Activated CD4-positive, alpha-beta T cell treated with anti-CD3 and anti-CD28 coated beads, Interleukin-2, amount 10 ng/mL, durations not matched to agents 24 days and 14 days (primary cell): ENCODE measurements around the gene GPR151. TPM values are rescaled to one million over a fixed set of nuclear protein-coding genes. Genes with fewer than 3 reads are reported as not detected.

Experiments
- DNase-seq: peaks from one replicate; pipeline ENCODE4 v3.0.0; 2022
- H3K27ac Mint-ChIP-seq: one replicate; pipeline ENCODE4 v1.8.0; 2022; ENCODE audit warnings: mild to moderate bottlenecking, mixed read lengths
- H3K27me3 Mint-ChIP-seq: one replicate; pipeline ENCODE4 v1.8.0; 2022; ENCODE audit warnings: mixed read lengths
- H3K36me3 Mint-ChIP-seq: one replicate; pipeline ENCODE4 v1.8.0; 2022; ENCODE audit warnings: low read depth, mild to moderate bottlenecking, mixed read lengths
- H3K4me1 Mint-ChIP-seq: one replicate; pipeline ENCODE4 v1.8.0; 2021; ENCODE audit warnings: mixed read lengths
- H3K4me3 Mint-ChIP-seq: one replicate; pipeline ENCODE4 v1.8.0; 2022; ENCODE audit warnings: mild to moderate bottlenecking, moderate library complexity, mixed read lengths
- H3K9me3 Mint-ChIP-seq: one replicate; pipeline ENCODE4 v1.8.0; 2021; ENCODE audit warnings: mixed read lengths
- intact Hi-C: fragments of 100-400 bp; cut with micrococcal nuclease; formaldehyde crosslinking; loops from one replicate; pipeline ENCODE4 v1.15.1; 2023
- total RNA-seq: library from RNA; stranded (reverse); gene quantifications from 2 replicates; pipeline ENCODE4 v1.2.3, GENCODE V29; 2022

GPR151 gene
- total RNA-seq, 1 donor from 2014 or later = not detected

DNA sequence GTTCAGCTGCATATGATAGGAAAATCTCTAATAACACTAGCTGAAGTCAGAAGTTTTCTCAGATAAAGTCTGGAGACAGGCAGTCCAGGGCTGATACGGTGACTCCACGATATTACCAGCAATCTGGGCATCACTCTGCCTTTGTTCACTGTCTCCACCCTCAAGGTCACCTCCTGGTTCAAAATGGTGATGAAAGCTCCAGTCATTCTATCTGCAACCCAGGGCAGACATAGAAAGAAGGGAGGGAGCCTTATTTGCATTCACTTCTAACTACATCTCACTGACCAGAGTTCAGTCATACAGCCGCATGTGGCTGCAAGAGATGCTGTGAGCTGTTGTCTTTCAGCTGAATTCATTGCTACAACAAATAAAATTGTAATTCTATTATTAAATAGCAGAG, 22.4 kb upstream of the GPR151 start:
- H3K36me3 Mint-ChIP-seq = no peaks in the 10 kb centered on the region
- intact Hi-C loops = loop anchor here (10.0 kb wide), 1 partner anchor 126 kb away; no protein-coding TSS in a partner anchor

GRCh38 chr5:146533882-146534281, 17.9 kb upstream of the GPR151 start:
- Mint-ChIP-seq H3K27me3 (peaks cover 2% of the 10 kb centered on the region), H3K27ac (no peak overlapping the region), H3K36me3 (no peaks in the 10 kb centered on the region), H3K4me1 (peaks cover 4% of the 10 kb centered on the region), H3K4me3 (no peak overlapping the region), H3K9me3 (no peaks in the 10 kb centered on the region)
- intact Hi-C loops = loop anchor here (1.0 to 10.0 kb wide), 4 partner anchors 8 to 655 kb away; no protein-coding TSS in a partner anchor
- no peak for DNase-seq

More for the DNA sequence above, 22.4 kb upstream of the GPR151 start:
- Mint-ChIP-seq H3K4me3 (no peak overlapping the region), H3K9me3 (no peaks in the 10 kb centered on the region), H3K4me1 (peaks cover under 1% of the 10 kb centered on the region), H3K27ac (no peak overlapping the region), H3K27me3 (peaks cover 8% of the 10 kb centered on the region)
- no peak for DNase-seq

- DNase-seq = peak; percentile 92
- Mint-ChIP-seq H3K9me3 (no peaks in the 10 kb centered on the region), H3K27me3 (peaks cover 2% of the 10 kb centered on the region), H3K27ac (no peak overlapping the region), H3K4me3 (no peak overlapping the region), H3K36me3 (no peaks in the 10 kb centered on the region), H3K4me1 (peaks cover 4% of the 10 kb centered on the region)
- intact Hi-C loops = loop anchor here (1.0 to 10.0 kb wide), 4 partner anchors 9 to 655 kb away; no protein-coding TSS in a partner anchor
These were observed 17.4 kb upstream of the GPR151 start for GRCh38 chr5:146533260-146533857.

DNA sequence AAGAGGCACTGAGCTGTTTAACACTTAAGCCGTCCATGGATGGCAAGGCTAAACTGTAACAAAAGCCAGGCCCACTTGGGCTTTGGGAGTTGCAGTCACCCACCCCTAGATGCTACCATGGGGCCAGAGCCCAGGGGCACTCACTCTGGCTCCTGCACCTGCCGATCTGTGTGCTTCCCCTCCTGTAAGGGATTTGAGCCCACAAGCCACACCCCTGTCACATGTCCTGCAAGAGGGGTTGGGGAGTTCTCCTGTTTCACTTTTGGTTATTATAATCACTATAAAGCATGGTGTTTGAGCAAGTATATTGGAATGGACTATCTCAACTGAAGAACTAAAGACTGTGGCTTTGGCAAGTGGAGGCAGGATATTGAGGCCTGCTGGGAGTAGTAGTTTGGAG, 14.0 kb upstream of the GPR151 start:
- intact Hi-C loops = loop anchor here (10.0 kb wide), 1 partner anchor 135 kb away; no protein-coding TSS in a partner anchor
- H3K9me3 Mint-ChIP-seq = no peaks in the 10 kb centered on the region
- H3K4me1 Mint-ChIP-seq = peaks cover 4% of the 10 kb centered on the region
- DNase-seq = peak; percentile 69
- H3K27ac Mint-ChIP-seq = no peak overlapping the region
- H3K36me3 Mint-ChIP-seq = no peaks in the 10 kb centered on the region
- peaks cover 5% of the 10 kb centered on the region for H3K27me3 Mint-ChIP-seq
- no peak overlapping the region for H3K4me3 Mint-ChIP-seq

GRCh38 chr5:146528236-146528635, 12.2 kb upstream of the GPR151 start:
- Mint-ChIP-seq H3K4me1 (peaks cover 1% of the 10 kb centered on the region), H3K36me3 (no peaks in the 10 kb centered on the region), H3K27ac (no peak overlapping the region), H3K9me3 (no peaks in the 10 kb centered on the region), H3K27me3 (peaks cover 11% of the 10 kb centered on the region), H3K4me3 (no peak overlapping the region)
- DNase-seq = no peak
- intact Hi-C loops = no loop called here

DNA sequence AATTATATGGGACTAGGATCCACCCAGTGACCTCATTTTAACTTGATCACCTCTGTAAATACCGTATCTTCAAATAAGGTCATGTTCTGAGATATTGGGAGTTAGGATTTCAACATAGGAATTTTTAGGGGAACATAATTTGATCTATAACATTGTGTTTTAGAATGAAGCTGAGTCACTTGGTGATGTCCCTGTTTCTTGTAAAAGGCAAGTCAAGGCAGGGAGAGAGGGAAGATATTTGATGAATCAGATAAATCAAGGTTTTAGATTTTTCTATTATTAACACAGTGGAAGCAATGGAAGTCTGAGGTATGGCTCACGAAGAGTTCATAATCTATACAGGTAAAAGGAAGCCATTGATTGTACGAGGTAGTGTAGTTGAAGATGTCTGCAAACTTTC, 11.8 kb upstream of the GPR151 start:
- peaks cover 11% of the 10 kb centered on the region for H3K27me3 Mint-ChIP-seq
- intact Hi-C loops = no loop called here
- H3K4me3 Mint-ChIP-seq = no peak overlapping the region
- H3K36me3 Mint-ChIP-seq = no peaks in the 10 kb centered on the region
- H3K27ac Mint-ChIP-seq = no peak overlapping the region
- H3K4me1 Mint-ChIP-seq = no peaks in the 10 kb centered on the region
- no peaks in the 10 kb centered on the region for H3K9me3 Mint-ChIP-seq
- DNase-seq = no peak

DNA sequence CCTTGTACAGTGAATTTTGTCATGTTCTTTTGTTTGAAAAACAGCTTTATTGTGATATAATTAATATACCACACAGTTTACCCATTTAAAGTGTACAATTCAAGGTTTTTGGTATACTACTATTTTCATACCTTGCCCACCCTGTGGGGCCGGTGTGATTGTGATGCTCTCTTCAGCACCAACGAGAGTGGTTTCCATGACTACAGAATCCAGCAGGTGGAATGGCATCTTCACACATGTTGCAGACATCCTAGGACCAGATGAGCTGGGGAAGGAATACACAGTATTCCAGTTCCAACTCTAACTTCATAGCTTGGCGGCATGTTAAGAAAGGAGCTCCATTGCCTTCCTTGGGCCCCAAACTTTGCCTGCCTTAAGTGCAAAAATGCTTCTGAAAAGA, 7.7 kb upstream of the GPR151 start:
- Mint-ChIP-seq H3K4me3 (no peak overlapping the region), H3K36me3 (no peaks in the 10 kb centered on the region), H3K4me1 (no peaks in the 10 kb centered on the region), H3K27me3 (peaks cover 11% of the 10 kb centered on the region), H3K27ac (no peak overlapping the region), H3K9me3 (no peaks in the 10 kb centered on the region)
- intact Hi-C loops = no loop called here
- no peak for DNase-seq

- Mint-ChIP-seq H3K9me3 (no peaks in the 10 kb centered on the region), H3K27me3 (peaks cover 6% of the 10 kb centered on the region), H3K36me3 (no peaks in the 10 kb centered on the region), H3K27ac (no peak overlapping the region), H3K4me3 (no peak overlapping the region), H3K4me1 (no peaks in the 10 kb centered on the region)
- intact Hi-C loops = no loop called here
- DNase-seq = no peak
These were observed 5.6 kb upstream of the GPR151 start for GRCh38 chr5:146521403-146522106.

GRCh38 chr5:146520731-146521130, 4.7 kb upstream of the GPR151 start:
- Mint-ChIP-seq H3K27me3 (peaks cover 6% of the 10 kb centered on the region), H3K9me3 (no peaks in the 10 kb centered on the region), H3K4me1 (no peaks in the 10 kb centered on the region), H3K36me3 (no peaks in the 10 kb centered on the region), H3K4me3 (no peak overlapping the region), H3K27ac (no peak overlapping the region)
- intact Hi-C loops = no loop called here
- DNase-seq = no peak

DNA sequence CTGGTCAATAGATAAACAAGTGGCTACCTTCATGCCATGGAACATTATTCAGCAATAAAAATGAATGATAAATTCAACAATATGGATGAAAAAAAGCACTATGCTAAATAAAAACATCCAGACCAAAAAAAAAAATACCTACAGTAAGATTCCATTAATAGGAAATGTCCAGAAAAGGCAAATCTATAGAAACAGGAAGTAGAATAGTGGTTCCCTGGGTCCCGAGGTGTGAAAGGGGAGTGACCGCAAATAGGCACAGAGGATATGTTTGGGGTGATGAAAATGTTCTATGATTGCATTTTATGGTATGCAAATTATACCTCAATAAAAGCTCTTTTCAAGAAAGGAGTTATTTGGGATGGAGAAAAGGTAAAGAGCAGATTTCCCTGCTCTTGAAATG, 3.6 kb upstream of the GPR151 start:
- Mint-ChIP-seq H3K4me3 (no peak overlapping the region), H3K9me3 (no peaks in the 10 kb centered on the region), H3K27me3 (peaks cover 6% of the 10 kb centered on the region), H3K4me1 (no peaks in the 10 kb centered on the region), H3K36me3 (no peaks in the 10 kb centered on the region), H3K27ac (no peak overlapping the region)
- intact Hi-C loops = no loop called here
- no peak for DNase-seq

- Mint-ChIP-seq H3K4me1 (no peaks in the 10 kb centered on the region), H3K27ac (no peak overlapping the region), H3K4me3 (no peak overlapping the region), H3K36me3 (peaks cover 17% of the 10 kb centered on the region), H3K27me3 (no peaks in the 10 kb centered on the region), H3K9me3 (no peaks in the 10 kb centered on the region)
- intact Hi-C loops = no loop called here
- peak; percentile 50 for DNase-seq
These were observed 378 bp downstream of the GPR151 start for GRCh38 chr5:146515473-146516150.

DNA sequence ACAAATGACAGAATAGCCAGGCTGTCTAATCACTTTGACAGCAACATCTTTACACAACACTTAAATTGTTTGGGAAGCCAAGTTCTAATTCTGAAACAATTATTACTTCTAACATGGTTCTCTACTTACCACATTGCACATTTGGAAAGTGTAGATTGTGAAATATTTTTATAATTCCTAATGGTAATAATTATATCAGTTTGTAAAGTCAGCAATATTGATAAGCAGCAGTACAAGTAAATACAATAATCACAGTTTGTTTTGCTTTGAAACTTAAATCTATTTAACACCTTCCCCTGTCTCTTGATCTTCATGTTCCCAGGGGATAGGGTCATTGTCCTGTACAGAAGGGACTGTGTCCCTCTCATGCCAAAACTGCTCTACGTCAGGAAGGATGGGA, 1.4 kb downstream of the GPR151 start:
- Mint-ChIP-seq H3K4me3 (no peak overlapping the region), H3K27ac (no peak overlapping the region), H3K4me1 (no peaks in the 10 kb centered on the region), H3K27me3 (no peaks in the 10 kb centered on the region), H3K9me3 (no peaks in the 10 kb centered on the region), H3K36me3 (peaks cover 25% of the 10 kb centered on the region)
- intact Hi-C loops = loop anchor here (5.0 kb wide), 1 partner anchor 37 kb away; no protein-coding TSS in a partner anchor
- no peak for DNase-seq

DNA sequence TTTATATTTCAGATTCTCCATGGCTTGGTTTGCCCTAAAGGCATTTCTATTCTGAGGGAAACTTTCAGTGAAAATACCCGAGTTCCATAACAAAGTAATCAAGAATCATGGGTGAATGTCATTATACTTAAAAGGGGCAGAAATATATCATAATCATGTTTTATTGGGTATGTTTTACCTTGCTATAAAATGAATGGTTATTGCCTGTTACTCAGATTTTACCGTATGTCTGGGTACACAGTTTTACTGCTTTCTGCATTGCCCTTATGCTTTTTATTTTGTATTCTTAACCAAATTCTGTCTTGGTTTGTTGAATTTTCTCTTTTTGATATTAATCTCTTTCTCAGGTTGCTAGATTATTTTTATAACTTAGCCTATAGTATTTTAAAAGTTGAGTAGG, 2.5 kb downstream of the GPR151 start:
- no peak overlapping the region for H3K27ac Mint-ChIP-seq

DNA sequence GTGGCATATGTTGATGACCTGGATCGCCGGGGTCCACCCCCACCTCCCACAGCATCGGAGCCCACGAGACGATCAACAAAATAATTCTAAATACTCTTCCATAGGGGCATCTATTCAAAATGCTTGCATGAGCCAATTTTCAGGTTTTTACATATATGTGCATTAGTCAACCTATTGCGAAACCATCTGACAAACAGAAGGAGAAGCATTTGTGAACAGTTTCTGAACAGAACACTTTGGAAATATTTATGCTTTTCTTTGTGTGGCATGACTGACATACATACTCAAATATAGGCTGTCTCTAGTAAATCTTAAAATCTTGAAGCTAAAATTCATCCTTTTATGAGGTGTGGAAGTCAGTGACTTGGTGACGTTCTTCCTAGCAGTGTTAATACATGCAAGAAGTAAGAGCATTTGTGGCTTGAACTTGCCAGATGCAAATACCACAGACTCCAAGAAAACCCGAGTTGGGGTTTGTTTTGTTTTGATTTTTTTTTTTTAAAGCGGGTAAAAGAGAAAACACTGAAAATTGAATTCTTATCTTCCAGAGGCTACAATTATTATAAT, 5.3 kb downstream of the GPR151 start:
- H3K27me3 Mint-ChIP-seq = no peaks in the 10 kb centered on the region
- intact Hi-C loops = loop anchor here (5.0 kb wide), 1 partner anchor 33 kb away; no protein-coding TSS in a partner anchor
- H3K36me3 Mint-ChIP-seq = peaks cover 55% of the 10 kb centered on the region
- no peak overlapping the region for H3K27ac Mint-ChIP-seq
- peak; percentile 35 for DNase-seq
- H3K4me3 Mint-ChIP-seq = no peak overlapping the region
- H3K4me1 Mint-ChIP-seq = no peaks in the 10 kb centered on the region
- no peaks in the 10 kb centered on the region for H3K9me3 Mint-ChIP-seq

More for the DNA sequence above, 2.5 kb downstream of the GPR151 start:
- DNase-seq = no peak
- Mint-ChIP-seq H3K4me3 (no peak overlapping the region), H3K36me3 (peaks cover 33% of the 10 kb centered on the region), H3K9me3 (no peaks in the 10 kb centered on the region), H3K27me3 (no peaks in the 10 kb centered on the region), H3K4me1 (no peaks in the 10 kb centered on the region)
- intact Hi-C loops = loop anchor here (5.0 kb wide), 1 partner anchor 36 kb away; no protein-coding TSS in a partner anchor
